Cardiac muscle cell (in vitro differentiated cells and primary cell): Measurements from ENCODE around the gene CXCL14. TPM values are rescaled to one million over a fixed set of nuclear protein-coding genes. Genes with fewer than 3 reads are reported as not detected.

Source experiments
- DNase-seq, 2 donors: peaks; one replicate each; pipeline versions ENCODE4 v3.0.0 to v3.0.0-alpha.2; 2010 to 2017; ENCODE audit warnings: low read depth in 1 of 2, low spot score in 1 of 2
- H3K27ac ChIP-seq: fragments of 200-600 bp; sonication (generic); 2 replicates; pipeline ENCODE4 v1.5.1; 2016
- H3K27me3 ChIP-seq: fragments of 200-600 bp; sonication (generic); 2 replicates; pipeline ENCODE4 v1.6.0; 2016; ENCODE audit warnings: control low read depth
- H3K36me3 ChIP-seq: fragments of 200-600 bp; sonication (generic); 2 replicates; pipeline ENCODE4 v1.5.1; 2016; ENCODE audit warnings: control low read depth
- H3K4me1 ChIP-seq: fragments of 200-600 bp; sonication (generic); 2 replicates; pipeline ENCODE4 v1.8.1; 2017; ENCODE audit warnings: low read depth, mild to moderate bottlenecking, mixed run types
- H3K4me3 ChIP-seq: fragments of 200-600 bp; sonication (generic); 2 replicates; pipeline ENCODE4 v1.5.1; 2016; ENCODE audit warnings: mild to moderate bottlenecking
- H3K9me3 ChIP-seq: fragments of 200-600 bp; sonication (generic); 2 replicates; pipeline ENCODE4 v1.5.1; 2017; ENCODE audit warnings: low read depth, mild to moderate bottlenecking, control low read depth
- polyA plus RNA-seq: library from polyadenylated mRNA; unstranded; fragments of >200 nt; fragmentation: Nextera tagmentation; extraction: Ambion mirVana; gene quantifications from 2 replicates; pipeline ENCODE4 v1.2.1, GENCODE V29; 2016
- total RNA-seq: library from RNA; depleted of rRNA; stranded (reverse); fragments of >200 nt; gene quantifications from 2 replicates; pipeline ENCODE4 v1.2.3, GENCODE V29; 2016
- TF ChIP-seq, protein P1 (sequence below): IDR thresholded peaks from 2 replicates; pipeline ENCODE4 v1.5.1; 2012; ENCODE audit warnings: low read depth, mild to moderate bottlenecking, low read length

Gene CXCL14, protein sequence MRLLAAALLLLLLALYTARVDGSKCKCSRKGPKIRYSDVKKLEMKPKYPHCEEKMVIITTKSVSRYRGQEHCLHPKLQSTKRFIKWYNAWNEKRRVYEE
- total RNA-seq: 0.11 and 1.2 TPM in 2 replicates
- 1.1 and 1.9 TPM in 2 replicates for polyA plus RNA-seq

DNA sequence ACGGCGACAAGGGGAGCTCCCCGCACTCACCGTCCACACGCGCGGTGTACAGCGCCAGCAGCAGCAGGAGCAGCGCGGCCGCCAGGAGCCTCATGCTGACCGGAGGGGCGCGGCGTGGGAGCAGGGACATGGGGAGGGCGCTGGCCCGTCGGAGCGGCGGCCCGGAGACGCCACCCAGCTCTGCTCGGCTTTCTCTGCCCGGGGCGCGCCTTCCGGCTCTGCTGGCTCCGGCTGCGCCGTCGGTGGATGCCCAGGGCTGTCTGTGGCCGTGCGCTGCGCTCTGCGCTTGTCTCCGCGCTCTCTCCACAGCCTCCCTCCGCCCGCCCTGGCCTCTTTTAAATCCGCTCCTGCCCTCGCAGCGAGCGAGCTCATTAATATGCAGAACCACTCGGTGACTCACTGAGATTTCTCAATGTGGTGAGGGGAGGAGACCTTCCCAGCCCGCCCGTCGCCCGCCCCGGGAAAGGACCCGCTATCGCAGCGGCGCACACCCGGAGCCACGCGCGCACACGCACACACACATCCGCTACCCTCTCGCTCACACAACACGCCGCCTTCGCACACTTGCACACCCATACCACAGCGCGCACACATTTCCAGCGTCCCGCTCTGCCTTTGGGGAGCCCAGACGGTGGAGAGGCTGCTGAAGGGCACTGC, at the start of gene CXCL14:
TSS of gene CXCL14 (minus strand) at position 307 of the 657 bp plus-strand sequence. CDS start at position 94, 213 bp downstream.
- Histone ChIP-seq H3K4me1 (no peaks in the 10 kb centered on the region), H3K27ac (no peak within 1 kb of the TSS), H3K4me3 (peak within 1 kb of the TSS; percentile 19), H3K9me3 (no peaks in the 10 kb centered on the region), H3K36me3 (no peaks in the 10 kb centered on the region), H3K27me3 (peaks cover 61% of the 10 kb centered on the region)
- DNase-seq: peak; percentile 45 to 88
- TF ChIP-seq, protein P1, sequence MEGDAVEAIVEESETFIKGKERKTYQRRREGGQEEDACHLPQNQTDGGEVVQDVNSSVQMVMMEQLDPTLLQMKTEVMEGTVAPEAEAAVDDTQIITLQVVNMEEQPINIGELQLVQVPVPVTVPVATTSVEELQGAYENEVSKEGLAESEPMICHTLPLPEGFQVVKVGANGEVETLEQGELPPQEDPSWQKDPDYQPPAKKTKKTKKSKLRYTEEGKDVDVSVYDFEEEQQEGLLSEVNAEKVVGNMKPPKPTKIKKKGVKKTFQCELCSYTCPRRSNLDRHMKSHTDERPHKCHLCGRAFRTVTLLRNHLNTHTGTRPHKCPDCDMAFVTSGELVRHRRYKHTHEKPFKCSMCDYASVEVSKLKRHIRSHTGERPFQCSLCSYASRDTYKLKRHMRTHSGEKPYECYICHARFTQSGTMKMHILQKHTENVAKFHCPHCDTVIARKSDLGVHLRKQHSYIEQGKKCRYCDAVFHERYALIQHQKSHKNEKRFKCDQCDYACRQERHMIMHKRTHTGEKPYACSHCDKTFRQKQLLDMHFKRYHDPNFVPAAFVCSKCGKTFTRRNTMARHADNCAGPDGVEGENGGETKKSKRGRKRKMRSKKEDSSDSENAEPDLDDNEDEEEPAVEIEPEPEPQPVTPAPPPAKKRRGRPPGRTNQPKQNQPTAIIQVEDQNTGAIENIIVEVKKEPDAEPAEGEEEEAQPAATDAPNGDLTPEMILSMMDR: no peak

DNA sequence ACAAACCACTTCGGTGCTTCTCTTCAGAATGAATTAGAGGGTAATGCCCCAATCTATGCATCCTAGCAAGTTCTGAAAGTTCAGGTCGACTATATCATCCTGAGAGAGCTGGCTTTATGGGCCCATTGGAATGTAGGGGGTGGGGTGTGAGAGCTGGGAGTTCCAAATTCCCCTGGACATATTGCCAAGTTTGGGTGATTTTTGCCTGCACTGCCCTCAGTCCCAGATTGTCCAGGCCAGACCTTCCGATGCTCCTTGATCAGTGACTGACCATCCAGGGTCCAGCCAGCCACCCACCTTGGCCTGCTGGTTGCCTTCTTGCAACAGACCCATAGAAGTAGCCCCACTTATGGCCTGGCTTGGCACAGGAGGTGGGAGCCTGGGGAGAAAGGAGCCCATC, 47.8 kb upstream of the CXCL14 start:
- Histone ChIP-seq H3K4me3 (no peak overlapping the region), H3K9me3 (no peaks in the 10 kb centered on the region), H3K4me1 (no peaks in the 10 kb centered on the region), H3K27ac (no peak overlapping the region), H3K27me3 (no peaks in the 10 kb centered on the region), H3K36me3 (no peaks in the 10 kb centered on the region)
- TF ChIP-seq, protein P1: no peak
- DNase-seq: no peak

DNA sequence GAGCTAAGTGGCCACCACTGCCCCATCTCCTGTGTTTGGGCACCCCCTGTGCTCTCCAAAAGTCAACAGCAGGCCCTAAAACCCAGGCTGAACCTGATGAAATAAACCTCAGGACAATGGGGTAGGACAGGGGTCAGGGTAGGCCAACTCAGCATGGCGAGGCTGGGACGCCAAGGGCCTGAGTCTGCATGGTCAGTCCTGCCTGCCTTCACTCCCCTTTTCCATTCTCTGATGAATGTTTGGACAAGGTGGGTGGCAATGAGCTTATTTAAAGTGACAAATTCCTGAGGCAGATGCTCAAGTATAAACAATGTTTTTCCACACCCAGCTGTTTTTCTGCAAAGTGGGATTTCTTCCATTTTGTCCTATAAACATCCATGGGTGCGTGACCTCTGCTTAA, 47.2 kb upstream of the CXCL14 start:
- no peak for DNase-seq
- TF ChIP-seq, protein P1: no peak

DNA sequence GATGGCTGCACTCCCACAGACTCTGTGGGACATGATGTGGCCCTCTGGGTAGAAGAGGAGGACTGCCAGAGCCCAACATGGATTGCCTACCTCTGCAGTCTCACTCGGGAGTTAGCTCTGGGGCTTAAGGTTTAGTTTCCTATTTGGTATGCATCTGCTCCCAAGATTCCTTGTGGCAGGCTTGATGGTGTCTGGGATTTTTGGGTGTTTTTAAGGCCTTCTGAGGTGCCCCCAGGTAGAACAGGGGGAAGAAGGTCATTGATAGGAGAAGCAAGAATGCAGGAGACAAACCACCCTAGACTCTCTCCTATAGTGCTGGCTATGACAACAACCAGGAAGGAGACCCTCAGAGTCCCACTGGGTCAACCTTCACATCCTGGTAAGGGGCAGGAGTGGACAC, 46.7 kb upstream of the CXCL14 start:
- H3K27me3 ChIP-seq: no peaks in the 10 kb centered on the region
- no peak for DNase-seq
- TF ChIP-seq, protein P1: no peak
- H3K27ac ChIP-seq: no peak overlapping the region
- H3K4me1 ChIP-seq: no peaks in the 10 kb centered on the region
- H3K9me3 ChIP-seq: no peaks in the 10 kb centered on the region
- no peaks in the 10 kb centered on the region for H3K36me3 ChIP-seq
- H3K4me3 ChIP-seq: no peak overlapping the region

More for the DNA sequence above, 47.2 kb upstream of the CXCL14 start:
- Histone ChIP-seq H3K27ac (no peak overlapping the region), H3K4me3 (no peak overlapping the region), H3K36me3 (no peaks in the 10 kb centered on the region), H3K27me3 (no peaks in the 10 kb centered on the region), H3K4me1 (no peaks in the 10 kb centered on the region), H3K9me3 (no peaks in the 10 kb centered on the region)

DNA sequence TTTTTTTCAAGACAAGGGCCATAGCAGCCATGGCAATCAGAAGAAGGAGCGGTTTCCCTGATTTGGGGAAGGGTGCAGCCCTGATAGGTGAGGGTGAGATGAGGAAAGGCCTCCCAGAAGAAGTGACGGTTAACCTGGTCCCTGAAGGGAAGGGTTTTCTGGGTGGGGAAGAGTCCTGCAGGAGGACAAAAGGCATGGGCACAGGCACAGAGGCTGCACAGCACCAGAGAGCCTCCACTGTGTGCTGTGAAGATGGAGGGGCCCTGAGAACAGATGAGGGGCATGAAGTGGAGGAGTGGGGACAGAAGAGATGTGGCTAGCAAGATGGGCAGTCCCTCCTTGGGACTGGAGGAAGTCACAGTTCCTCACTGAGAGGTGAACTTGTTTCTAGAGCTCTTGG, 46.3 kb upstream of the CXCL14 start:
- DNase-seq: no peak
- Histone ChIP-seq H3K4me3 (no peak overlapping the region), H3K9me3 (no peaks in the 10 kb centered on the region), H3K27me3 (no peaks in the 10 kb centered on the region), H3K4me1 (no peaks in the 10 kb centered on the region), H3K27ac (no peak overlapping the region), H3K36me3 (no peaks in the 10 kb centered on the region)
- TF ChIP-seq, protein P1: no peak
